CD4-positive, alpha-beta T cell treated with Interleukin-17A for 4 hours (primary cell): ENCODE measurements around the gene HDDC3.

Experiments used
- DNase-seq: peaks from one replicate; pipeline ENCODE4 v3.0.0-alpha.2; 2020; ENCODE audit warnings: mixed read lengths

HDDC3 gene

GRCh38 chr15:90889313-90889730 is 43.0 kb downstream of the HDDC3 start:
- no peak for DNase-seq

- no peak for DNase-seq
Observed at GRCh38 chr15:90887037-90887481, 45.3 kb downstream of the HDDC3 start.

- no peak for DNase-seq
Observed at GRCh38 chr15:90886291-90886614, 46.1 kb downstream of the HDDC3 start.

- peak; percentile 88 for DNase-seq
Observed at GRCh38 chr15:90885432-90886290, 46.7 kb downstream of the HDDC3 start.

- peak; percentile 2 for DNase-seq
Observed at GRCh38 chr15:90884719-90885431, 47.5 kb downstream of the HDDC3 start.

GRCh38 chr15:90883976-90884718 is 48.2 kb downstream of the HDDC3 start, which contains the start of gene FES:
TSS of gene FES (plus strand) at chr15:90884504. CDS start at chr15:90885046, 542 bp downstream.
- DNase-seq, result peak; percentile 2

GRCh38 chr15:90883526-90883975 is 48.8 kb downstream of the HDDC3 start:
- DNase-seq, result peak; percentile 7

GRCh38 chr15:90882781-90883525 is 49.4 kb downstream of the HDDC3 start:
- peak; percentile 4 for DNase-seq

- DNase-seq, result peak; percentile 2
Observed at GRCh38 chr15:90881978-90882721, 50.2 kb downstream of the HDDC3 start.

- peak; percentile 3 for DNase-seq
Observed at GRCh38 chr15:90881181-90881977, 51.0 kb downstream of the HDDC3 start.

GRCh38 chr15:90880381-90881145 is 51.8 kb downstream of the HDDC3 start:
- DNase-seq, result peak; percentile 3
